ENCODE measurements around the gene S100A3. TPM values are rescaled to one million over a fixed set of nuclear protein-coding genes. Genes with fewer than 3 reads are reported as not detected.
"Not testable (repeated sequence)": the region's sequence is repeated elsewhere in the genome, so short reads cannot be mapped to it uniquely, and the experiment has no call there.

The S100A3 gene
- total RNA-seq, 1 donor from 2014 or later, result not detected

DNA sequence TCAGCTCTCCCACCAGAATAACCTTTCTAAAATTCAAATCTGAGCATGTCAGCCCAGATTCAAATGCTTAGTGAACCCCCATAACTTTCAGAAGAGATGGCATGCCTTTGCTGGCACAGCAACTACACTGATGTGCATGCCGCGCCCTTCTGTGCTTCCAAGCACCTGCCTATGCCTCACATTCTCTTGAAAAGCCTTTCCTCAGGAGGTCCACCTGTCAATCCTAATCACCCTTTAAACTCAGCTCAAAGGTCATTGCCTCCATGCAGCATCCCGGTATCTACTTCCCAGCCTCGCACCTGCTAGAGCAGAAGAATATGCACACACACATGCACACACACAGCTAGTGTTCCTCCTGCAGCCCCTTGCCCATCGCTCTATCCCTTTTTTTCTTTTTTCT is 21.8 kb upstream of the S100A3 start:
- intact Hi-C loops (cut with micrococcal nuclease), result no loop called here

DNA sequence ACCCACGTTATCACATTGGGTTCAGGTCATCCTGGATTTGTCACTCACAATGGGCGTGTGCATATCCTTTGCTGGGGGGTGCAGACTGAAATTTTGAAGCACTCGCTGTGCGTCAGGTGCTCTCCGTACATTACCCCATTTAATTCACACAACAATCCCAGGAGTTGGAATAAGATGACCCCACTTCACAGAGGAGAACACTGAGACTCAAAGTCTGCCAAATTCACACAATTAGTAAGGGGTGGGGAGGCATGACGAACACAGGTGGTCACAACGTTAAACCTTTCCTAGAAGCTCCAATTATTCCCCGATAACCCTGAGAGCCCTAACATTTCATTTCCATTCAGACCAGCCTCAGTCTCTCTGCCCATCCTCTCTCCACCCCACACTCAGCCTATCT is 20.4 kb upstream of the S100A3 start:
- intact Hi-C loops (cut with micrococcal nuclease), result no loop called here

DNA sequence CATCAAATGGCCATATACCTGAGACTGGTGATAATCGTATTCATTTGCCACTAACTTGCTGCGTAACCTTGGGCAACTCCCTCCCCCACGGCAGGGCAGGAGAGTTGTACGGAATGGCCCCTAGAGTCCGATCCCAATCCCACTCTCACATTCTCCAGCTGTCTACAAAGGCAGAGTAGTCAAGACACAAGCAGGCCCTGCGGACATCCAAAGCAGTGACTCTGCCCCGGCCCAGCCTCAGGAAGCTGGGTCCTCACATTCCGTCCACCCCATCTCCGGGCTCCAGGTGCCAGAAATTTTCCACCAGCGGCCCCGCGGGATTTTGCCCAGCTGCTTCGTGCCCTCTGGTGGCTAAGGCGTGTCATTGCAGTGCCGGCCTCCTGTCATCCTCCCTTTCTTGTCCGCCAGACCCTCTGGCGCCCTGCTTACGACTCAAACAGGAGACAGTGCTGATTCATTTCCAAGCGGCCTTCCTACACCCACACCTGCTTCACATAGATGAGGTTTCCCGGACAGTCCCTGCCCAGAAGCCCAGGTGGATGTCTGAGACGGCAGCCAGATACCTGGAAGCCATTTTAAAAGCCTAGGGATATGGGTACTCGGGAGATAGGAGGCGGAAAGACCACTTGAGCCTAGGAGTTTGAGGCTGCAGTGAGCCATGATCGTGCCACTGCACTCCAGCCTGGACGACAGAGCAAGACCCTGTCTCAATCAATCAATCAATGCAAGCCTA is 19.5 kb upstream of the S100A3 start:
- intact Hi-C loops (cut with micrococcal nuclease), result loop anchor here (1.0 kb wide), 2 partner anchors 35 to 59 kb away; no protein-coding TSS in a partner anchor

DNA sequence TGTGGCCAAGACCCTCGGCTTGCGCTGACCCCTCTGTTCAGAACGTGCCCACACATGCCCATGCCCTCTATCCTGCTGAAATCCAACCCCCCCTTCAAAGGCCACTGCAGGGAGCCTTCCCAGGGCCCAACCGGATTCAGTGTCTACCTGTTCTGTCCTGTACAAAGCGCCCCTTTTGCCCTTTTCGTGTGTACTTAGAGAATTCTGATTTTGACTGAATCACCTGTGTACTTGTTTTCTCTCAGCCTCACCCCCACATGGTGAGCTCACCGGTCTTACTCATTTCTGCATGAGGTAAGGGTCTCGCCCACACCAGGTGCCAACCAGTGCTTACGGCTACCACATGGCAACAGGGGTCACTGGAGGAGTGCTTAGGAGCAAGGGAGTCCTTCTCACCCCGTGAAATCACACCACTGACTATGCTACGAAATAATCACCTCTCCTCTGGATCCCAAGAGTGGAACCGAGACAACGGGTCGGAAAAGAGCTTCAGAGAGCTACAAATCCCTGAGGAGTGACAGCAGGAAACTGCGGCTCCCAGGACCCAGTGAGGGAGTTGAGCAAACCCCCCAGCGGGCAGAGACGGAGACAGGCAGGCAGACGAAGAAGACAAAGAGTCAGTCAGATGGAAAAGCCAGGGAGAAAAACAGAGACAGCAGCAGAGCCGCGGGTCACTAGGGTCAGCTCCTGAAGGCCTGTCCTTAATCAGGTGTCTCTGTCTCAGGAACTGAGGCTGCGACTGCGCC is 18.7 kb upstream of the S100A3 start:
- intact Hi-C loops (cut with micrococcal nuclease), result loop anchor here (1.0 kb wide), 2 partner anchors 34 to 58 kb away; no protein-coding TSS in a partner anchor

DNA sequence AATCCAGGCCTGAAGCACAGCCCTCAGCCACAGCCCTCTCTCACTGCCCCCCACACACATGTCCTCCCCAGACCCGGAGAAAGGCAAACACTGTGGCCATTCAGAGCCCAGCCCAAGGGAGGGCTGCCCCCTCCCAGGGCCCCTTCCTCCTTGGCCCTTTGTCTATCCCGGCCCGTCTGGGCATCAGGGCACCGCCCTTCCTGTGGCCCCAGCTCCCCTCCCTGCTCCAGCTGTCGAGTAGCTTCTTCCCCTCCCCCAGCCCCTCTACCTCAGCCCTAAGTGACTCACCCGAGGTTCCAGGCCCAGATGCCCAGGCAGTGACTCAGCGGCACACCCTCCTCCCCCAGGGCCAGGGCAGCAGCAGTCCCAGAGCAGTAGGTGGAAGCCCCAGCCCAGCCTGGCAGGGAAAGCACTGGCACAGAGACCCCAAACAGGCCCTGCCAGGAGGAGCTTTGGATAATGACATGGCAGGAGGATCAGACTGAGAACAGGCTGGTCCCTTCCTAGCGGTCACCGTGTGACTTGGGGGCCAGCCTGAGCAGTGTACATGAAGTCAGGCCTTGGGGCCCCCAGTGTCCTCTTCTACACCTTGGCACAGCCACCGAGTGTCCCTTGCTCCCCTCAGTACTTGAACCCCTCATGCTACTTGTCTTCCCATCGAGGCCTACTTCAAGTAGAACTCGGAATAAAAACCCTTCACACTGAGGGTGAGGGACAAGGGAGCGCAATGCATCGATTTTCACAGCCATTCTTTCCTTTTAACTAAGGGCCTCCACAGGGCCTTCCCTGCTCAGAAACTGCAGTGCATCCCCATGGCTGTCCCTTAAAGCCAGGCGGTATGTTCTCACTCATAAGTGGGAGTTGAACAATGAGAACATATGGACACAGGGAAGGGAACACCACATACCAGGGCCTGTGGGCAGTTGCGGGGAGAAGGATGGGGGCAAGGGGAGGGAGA is 17.6 kb upstream of the S100A3 start:
- intact Hi-C loops (cut with micrococcal nuclease), result loop anchor here (1.0 kb wide), 1 partner anchor 21 kb away; the partner anchor contains the start of gene S100A4

DNA sequence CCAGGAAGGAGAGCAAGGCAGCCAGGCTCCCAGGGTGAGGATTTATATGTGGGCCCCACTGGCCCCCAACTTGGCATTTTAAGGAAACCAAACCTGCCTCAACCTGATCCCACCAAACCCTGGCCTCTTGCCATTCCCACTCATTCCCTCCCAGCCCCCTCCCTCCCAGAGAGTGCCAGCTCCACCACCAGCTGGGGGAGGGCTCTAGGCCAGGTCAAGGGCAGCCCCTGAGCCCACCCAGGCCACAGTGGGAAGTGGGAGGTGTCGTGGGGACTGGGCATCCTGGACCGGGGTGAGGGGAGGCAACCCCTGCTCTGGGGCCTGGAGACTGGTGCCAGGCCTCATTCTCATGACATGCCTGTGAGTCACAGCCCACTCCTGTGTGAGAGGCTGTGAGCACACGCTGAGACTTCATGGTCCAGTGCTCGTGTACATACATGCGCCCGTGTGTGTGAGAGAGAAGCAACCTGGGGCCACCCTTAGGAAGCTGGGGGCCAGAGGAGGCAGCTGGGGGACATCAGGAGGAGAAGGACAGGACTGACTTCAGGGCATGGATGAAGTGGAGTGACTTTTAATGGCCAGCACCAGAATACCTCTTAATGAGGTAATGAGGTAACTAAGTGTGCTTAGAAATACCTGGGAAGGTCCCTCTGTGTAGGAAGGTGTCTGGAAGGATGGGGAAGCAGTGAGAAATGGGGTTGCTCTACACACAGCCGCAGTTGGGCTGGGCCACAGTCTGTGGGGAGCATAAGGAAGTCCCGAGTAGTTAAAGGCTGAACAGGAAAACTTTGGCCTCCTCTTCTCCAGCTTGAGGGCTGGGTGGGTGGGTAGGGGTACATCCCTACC is 16.7 kb upstream of the S100A3 start, which contains the start of gene S100A2:
Gene S100A2 (minus strand): TSS at position 316 of the 846 bp plus-strand sequence. CDS start 1,967 bp downstream, outside the sequence.
- intact Hi-C loops (cut with micrococcal nuclease), result loop anchor here (1.0 kb wide), 1 partner anchor 20 kb away; the partner anchor contains the start of gene S100A4

DNA sequence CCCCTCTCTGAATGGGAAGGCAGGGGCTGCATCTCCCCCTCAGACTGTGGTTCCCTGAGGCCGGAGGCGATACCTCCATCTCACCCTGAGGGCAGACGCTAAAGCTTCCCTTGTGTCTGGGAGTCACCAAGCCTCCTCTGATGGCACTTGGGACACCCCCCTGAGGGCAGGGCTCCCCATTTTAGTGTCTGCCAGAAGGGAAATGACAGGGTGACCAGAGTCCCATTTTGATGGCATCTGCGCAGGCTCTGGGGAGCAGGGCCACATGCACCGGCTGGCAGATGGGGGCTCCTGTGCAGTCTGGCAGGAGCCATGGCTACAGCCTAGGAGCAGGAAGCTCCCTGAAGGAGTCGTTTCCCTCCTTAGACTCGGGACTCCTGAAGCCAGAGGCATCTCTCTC is 14.9 kb upstream of the S100A3 start:
- intact Hi-C loops (cut with micrococcal nuclease), result no loop called here

DNA sequence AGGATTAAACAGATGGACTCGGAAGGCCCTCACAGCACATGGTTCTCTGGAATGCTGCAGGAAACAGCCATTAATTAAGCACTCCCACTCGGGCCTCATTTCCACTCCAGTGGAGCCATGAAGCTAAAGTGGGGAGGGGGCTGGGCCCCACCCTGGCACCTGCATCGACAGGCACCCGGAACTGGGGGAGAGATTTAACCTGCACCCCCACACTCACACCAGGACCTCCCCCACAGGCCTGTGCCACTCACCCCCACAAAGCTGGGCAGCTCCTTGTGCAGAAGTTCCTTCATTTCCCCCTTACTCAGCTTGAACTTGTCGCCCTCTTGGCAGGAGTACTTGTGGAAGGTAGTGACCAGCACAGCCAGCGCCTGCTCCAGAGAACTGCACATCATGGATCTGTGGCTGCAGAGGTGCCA is 14.4 kb upstream of the S100A3 start:
- intact Hi-C loops (cut with micrococcal nuclease), result no loop called here

DNA sequence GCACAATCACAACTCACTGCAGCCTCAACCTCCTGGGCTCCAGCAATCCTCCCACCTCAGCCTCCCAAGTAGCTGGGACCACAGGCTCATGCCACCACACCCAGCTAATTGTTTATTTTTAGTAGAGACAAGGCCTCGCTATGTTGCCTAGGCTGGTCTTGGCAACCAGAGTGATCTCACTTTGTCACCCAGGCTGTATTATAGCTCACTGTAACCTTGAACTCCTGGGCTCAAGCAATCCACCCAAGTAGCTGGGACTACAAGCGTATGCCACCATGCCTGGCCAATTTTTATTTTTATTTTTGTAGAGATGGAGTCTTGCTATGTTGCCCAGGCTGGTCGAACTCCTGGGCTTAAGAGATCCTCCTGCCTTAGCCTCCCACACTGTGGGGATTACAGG is 13.0 kb upstream of the S100A3 start:
- intact Hi-C loops (cut with micrococcal nuclease), result not testable (repeated sequence)

DNA sequence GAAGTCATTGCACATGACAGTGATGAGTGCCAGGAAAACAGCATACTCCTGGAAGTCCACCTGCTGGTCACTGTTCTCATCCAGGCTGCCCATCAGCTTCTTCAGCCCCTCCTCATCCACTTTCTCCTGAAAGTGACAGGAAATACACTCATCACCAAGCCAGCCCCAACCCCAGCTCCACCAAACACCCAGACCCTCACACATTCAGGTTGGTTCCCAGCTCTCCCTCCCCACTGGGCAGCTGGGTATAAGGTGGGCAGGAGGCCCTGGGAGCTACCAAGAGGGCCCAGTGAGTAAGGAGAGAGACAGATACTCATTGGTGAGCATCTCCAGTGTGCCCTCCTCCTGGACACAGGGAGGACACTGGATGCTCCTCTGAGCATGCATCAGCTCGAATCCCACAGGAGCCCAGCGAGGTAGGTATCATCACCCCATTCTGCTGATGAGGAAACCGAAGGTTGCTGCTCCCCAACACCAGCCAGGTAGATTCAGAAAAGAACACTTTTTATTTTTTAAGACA is 12.5 kb upstream of the S100A3 start:
- intact Hi-C loops (cut with micrococcal nuclease), result no loop called here

DNA sequence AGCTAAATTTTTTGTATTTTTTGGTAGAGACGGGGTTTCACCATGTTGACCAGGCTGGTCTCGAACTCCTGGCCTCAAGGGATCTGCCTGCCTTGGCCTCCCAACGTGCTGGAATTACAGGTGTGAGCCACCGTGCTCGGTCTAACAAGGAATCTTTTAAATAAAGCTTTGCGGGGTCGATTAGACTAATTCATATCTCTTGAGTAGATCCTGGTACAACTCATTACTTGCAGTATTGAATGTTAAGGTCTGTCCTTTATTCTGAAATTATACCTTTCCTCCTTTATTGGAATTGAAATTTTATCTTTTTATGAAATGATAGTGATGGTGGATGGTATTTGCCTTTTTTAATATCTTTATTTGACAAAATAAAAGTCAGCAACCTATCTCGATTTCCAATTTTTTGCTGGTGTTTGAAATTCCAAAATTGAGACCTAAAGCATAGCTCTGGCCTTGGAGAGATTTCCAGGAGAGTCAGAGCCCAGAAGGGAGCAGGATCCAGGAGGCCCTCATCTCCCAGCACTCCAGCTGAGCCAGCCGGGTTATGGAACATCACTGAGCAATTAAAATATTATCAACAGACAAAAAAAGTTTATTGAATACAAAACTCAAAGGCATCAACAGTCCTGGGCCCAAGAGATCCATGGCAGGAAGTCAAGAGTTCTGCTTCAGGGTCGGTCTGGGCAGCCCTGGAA is 11.9 kb upstream of the S100A3 start:
- intact Hi-C loops (cut with micrococcal nuclease), result no loop called here

DNA sequence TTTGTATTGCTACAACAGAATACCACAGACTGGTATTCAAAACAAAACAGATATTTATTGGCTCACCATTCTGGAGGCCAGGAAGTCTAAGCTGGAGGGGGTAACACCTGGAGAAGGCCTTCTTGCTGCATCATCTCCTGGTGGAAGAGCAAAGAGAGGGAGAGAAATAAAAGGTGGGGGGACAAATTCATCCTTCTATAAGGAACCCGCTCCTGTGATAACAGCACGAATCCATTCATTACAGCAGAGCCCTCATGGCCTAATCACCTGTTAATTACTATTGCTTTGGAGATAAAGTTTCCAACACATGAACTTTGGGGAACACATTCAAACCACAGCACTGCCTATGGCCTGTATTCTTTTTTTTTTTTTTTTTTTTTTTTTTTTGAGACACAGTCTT is 11.2 kb upstream of the S100A3 start:
- intact Hi-C loops (cut with micrococcal nuclease), result no loop called here

DNA sequence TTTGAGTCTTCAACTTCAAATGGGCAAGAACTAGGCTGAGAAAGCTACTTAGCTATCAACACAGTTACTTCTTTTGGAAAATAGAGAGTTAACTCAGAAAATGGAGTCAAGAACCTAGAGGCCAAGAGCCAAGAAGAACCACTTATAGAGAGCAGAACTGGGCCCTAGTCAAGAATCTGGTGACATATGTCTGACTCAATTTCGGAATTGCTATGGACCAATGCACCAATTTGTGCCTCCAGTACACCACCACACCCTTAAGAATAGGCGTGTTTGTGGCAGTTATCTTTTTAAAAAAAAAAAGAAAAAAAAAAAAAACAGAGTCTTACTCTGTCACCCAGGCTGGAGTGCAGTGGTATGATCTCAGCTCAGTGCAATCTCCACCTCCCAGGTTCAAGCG is 8.8 kb upstream of the S100A3 start:
- intact Hi-C loops (cut with micrococcal nuclease), result no loop called here

DNA sequence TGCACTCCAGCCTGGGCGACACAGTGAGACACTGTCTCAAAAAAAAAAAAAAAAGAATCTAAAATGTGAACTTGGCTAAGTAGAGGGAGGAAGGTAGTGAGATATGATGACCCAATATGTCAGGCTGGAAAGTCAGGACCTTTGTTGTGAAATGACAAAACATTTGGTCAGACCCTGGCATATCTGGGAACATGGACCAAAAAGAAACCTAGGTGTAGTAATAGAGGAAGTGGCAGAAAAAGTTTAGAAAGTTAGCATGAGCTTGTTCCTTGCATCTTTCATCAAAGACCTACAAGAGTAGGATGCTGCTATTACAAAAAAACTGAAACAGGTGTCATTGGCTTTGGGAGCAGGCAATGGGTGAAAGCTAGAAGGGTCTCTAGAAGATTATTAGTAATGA is 7.3 kb upstream of the S100A3 start:
- intact Hi-C loops (cut with micrococcal nuclease), result no loop called here

DNA sequence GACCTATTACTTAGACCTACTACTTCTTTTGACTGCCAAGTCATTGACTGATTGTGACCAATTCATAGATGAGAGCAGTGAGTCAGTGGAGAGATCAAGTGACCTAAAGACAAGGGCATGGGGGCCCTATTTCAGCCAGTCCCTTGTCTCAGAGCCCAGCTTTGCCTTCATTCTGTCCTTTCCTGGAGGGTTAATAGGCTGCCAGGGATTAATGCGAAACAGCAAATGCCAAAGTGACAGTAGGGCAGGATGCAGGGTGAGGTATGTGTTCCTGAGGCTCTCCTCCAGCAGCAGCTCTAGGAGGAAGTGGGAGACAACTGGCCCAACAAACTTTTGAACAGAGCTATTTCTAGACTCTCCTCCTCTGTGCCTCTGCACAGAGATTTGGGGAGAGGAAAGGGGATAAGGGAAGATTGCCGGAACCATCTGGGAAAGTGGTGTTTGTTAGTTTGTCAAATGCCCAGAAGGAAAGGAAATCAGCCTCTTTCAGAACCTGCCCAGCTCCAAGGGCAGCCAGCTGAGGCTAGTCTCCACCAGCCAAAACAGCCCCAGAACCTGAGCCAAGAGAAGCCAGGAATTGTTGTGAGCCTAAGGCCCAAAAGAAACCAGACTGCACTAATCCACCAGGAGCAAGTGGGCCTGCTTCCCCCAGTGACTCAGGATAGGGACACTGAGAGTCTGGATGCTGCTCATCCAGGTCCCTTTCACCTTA is 4.9 kb upstream of the S100A3 start:
- intact Hi-C loops (cut with micrococcal nuclease), result no loop called here

DNA sequence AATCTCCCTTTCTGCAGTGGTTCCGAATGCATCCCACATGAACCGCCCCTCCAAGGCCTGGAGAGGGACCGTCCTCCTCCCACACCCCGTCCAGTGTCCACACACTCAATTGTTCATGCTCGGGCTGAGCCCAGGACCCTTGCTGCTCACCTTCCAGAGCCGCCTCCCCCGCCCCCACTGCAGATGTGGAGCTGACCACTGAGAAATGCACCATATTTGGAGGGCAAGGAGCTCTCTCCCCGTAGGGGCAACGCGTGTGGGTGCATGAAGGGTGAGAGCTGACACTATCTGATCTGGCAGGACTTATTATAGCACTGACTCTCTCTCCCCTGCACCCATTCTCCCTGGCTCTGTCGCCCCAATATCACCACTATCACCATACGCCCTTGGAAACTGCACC is 4.0 kb upstream of the S100A3 start:
- intact Hi-C loops (cut with micrococcal nuclease), result no loop called here

DNA sequence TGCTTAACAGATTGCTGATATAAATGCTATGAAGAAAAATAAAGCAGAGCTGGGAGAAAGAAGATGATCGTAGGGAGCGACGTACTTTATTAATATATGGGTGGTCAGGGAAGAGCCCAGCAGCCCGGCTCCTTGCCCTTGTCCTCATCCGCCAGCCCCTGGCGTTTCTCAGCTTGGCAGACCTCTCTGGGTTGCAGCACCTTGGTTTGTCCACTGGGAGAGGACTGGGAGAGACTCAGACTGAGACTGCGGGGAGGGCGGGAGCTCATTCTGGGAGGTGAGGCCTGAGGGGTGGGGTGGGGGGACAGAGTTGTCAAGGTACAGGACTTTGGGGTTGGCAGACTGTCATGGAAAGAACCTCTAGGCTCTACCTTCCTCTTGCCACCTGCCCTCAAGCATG is 3.3 kb upstream of the S100A3 start:
- intact Hi-C loops (cut with micrococcal nuclease), result no loop called here

DNA sequence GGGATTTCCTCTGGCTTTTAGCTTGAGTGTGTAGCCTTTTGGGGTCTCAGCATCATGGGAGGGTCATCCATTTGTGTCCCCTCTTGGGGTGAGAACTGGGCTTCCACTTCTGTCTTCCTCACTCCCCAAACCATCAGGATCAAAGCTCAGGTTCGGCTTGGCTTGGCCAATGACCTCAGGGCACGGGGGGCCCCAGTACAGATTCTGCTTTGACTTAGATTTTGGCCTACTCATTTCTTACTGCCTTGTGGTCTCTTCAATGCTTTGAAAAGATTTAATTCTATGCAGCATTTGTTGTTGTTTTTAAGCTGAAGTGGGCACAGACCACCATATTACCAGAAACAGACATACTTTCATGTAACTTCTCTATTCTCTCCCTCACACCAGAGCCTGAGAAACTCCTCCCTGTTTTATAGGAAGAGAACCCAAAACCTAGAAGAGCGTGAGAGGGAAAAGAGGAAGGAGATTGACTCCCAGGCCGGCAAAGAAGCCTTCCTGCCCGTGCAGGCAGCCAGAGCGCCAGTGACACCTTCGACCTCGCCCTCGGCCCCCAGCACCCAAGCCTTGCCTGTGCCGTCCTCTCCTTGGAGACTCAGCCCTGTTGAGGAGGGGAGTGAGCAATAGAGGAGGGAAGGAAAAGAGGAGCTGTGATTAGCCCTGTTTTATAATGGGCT is 1.9 kb upstream of the S100A3 start:
- intact Hi-C loops (cut with micrococcal nuclease), result no loop called here

All from T-helper 2 cell treated with Interferon-gamma antibody and Interleukin-4, amounts not matched to agents 100 ng/mL and 5 ng/mL, for 36 hours (primary cell).